Adipose tissue (tissue), 3 donors: ENCODE data around the gene CAMK2B. TPM values are rescaled to one million over a fixed set of nuclear protein-coding genes. Genes with fewer than 3 reads are reported as not detected.

Experiments used
- H3K27ac ChIP-seq: one replicate; pipeline ENCODE4 v1.5.1; 2013; ENCODE audit warnings: low read depth, low read length
- WGBS, 3 donors: extraction: QIAGEN DNeasy Blood & Tissue Kit; methylation state at CpG; one replicate each; pipeline ENCODE4 v1.1.7; 2013; 5-methylcytosine and 5-hydroxymethylcytosine counted together
- polyA plus RNA-seq, 3 donors: library from polyadenylated mRNA; stranded (reverse); fragments of 200-250 nt; gene quantifications; one replicate each; pipeline ENCODE4 v1.2.3, GENCODE V29; 2013
- donor health status: healthy with polysubstance abuse.
- donor health status: Bipolar disorder and iron deficiency.
- donor health status: healthy.

Gene CAMK2B
- polyA plus RNA-seq, 3 donors: 0.28 to 1.3 (median 0.56) TPM

DNA sequence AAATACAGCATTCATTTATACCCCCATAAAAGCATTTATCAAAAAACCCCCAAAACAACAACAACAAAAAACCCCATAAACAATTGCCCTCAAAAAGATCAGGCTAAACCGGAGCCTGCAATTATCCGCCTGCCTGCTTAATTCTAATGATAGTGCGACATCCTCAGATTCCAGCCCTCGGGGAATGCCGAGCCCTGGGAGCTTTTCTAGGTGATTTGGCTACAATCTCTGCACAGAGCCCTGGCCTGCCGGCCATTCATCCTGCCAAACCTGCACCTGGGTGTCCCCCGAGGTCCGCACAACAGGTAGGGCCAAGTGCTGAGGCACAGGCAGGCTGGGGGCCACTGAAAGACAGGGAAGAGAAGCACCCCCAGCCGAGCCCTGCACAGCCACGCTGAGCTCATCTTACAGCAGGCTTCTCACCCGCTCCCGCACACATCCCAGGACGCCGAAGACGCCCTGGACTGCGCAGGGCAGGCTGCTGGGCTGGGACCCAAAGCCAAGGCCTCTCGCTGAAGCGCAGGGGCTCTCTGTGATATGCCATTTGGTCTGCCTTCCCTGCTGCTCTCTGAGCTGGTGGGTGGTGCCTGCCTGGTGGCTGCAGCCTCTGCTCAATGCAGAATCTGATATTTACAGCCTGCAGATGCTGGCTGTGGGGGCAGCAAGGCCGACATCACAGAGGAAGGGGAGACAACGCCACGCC lies 57.5 kb downstream of the CAMK2B start:
- WGBS, 3 donors: 67 to 76% (median 75%) methylated on average over 21 of the region's 21 CpGs
- no peak overlapping the region for H3K27ac ChIP-seq

DNA sequence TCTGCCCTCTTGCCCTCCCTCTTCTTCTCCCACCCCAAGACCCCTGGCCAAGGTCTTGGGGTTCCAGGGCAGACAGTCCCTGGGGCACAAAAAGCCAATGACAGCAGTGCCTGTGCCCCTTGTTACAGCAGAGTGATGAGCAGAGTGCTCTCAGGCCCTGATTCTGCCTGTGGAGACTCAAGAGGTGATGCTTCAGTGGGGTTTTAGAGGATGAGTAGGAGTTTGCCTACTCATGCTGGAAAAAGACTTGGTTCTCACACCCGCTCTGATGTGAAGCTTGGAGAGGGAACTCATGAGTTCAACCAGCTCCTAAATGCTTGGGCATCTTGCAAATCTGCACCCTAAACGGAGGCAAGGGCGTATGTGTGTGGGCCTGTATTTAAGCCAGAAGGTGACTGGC lies 58.2 kb downstream of the CAMK2B start:
- WGBS, 3 donors: 93 to 98% (median 97%) methylated on average over 3 of the region's 3 CpGs
- H3K27ac ChIP-seq: no peak overlapping the region

- no peak overlapping the region for H3K27ac ChIP-seq
These were observed 58.9 kb downstream of the CAMK2B start for GRCh38 chr7:44266526-44266925.

GRCh38 chr7:44265728-44266127 lies 59.7 kb downstream of the CAMK2B start:
- 80 to 86% (median 81%) methylated on average over 8 of the region's 8 CpGs for WGBS, 3 donors
- no peak overlapping the region for H3K27ac ChIP-seq

More at GRCh38 chr7:44266526-44266925, 58.9 kb downstream of the CAMK2B start:
- WGBS, 3 donors: 89 to 93% (median 93%) methylated on average over 8 of the region's 8 CpGs

DNA sequence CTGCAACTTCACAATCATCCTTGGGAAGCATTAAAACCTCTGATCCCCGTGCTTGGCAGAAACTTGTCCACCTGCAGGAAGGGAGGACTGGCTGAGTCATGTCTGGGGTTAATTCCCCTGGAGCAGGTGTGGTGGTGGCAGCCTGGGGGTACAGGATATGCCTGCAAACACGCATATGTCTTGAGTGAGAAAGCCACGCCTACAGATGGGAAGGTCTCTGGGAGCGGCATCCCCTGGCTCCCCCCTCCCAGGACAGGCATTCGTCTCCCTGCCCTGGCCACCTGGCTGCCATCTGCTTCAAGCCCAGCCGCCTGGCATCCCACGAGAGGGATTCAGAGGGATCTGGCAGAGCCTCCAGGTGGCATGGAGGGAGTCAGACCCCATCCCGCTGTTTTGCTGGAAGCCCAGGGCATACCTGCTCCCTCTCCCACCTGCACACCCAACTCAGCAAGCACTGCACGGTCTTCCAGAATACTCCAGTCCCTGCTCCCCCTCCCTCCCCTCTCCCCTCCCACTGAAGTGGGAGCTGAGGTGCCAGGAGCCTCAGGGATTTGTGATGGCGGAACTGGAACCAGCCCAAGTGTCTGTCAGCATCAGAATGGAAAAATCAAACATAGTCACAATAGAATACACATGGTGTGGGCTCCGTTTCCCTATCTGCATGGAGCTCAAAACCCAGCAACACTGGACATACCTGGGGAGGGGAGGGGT lies 61.0 kb downstream of the CAMK2B start:
- H3K27ac ChIP-seq: no peak overlapping the region
- WGBS, 3 donors: 25 to 55% (median 47%) methylated on average over 11 of the region's 11 CpGs

DNA sequence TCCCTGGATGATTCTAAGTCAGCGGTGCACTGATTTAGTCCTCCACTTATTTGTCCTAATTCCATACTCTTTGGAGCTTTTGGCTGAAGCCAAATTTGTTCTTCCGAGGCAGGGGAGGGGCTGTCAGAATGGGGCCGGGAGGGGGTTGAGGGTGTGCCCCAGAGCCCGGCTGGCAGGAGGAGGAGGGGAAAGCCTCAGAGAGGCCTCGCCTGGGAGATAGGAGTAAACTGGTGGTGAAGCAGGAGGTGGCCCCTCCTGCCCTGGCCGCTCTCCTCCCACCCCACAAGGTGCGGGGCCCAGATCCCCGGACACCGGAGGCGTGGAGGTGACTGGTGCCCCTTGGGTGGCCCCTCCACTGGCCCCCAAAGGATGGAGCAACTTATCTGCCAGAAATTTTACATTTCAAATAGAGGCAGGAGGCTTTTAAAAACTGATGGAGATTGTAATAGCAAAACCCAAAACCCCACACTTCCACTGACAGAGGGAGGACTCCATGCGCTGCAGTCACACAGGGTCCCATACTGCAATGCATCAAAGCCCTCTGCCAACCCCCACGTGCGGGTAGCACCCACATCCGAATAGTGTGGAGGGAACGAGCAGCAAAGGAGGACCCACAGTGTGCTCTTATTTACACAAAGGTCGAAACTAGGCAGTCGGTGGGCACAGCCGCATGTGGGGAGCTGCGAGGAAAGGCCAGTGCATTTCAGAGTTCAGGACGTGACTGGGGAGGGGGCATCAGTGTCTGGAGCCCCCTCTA lies 61.9 kb downstream of the CAMK2B start:
- no peak overlapping the region for H3K27ac ChIP-seq
- 69 to 77% (median 73%) methylated on average over 20 of the region's 20 CpGs for WGBS, 3 donors

DNA sequence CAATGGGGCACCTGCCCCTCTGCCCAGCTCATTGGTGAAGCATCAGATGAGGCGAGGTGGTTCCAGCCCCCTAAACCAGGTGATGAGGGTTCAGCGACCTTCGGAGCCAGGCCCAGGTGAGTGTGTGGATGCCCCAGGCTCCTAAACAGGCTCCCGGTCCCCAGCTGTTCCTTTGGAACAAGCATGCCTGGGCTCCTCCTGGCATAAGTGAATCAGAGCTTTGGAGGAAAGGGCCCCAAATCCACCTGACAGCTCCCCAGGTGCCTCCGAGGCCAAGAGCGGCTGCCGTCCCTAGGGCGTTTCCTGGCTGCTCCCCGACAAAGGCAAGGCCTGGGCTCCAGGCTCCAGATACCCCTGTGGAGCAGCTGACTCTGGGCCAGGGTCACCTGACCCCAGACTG lies 63.4 kb downstream of the CAMK2B start:
- WGBS, 3 donors: 92 to 94% (median 93%) methylated on average over 9 of the region's 9 CpGs

GRCh38 chr7:44261240-44261639 lies 64.2 kb downstream of the CAMK2B start:
- WGBS, 3 donors: 77 to 78% (median 77%) methylated on average over 5 of the region's 5 CpGs
- no peak overlapping the region for H3K27ac ChIP-seq

More for the DNA sequence above, 63.4 kb downstream of the CAMK2B start:
- H3K27ac ChIP-seq: no peak overlapping the region

DNA sequence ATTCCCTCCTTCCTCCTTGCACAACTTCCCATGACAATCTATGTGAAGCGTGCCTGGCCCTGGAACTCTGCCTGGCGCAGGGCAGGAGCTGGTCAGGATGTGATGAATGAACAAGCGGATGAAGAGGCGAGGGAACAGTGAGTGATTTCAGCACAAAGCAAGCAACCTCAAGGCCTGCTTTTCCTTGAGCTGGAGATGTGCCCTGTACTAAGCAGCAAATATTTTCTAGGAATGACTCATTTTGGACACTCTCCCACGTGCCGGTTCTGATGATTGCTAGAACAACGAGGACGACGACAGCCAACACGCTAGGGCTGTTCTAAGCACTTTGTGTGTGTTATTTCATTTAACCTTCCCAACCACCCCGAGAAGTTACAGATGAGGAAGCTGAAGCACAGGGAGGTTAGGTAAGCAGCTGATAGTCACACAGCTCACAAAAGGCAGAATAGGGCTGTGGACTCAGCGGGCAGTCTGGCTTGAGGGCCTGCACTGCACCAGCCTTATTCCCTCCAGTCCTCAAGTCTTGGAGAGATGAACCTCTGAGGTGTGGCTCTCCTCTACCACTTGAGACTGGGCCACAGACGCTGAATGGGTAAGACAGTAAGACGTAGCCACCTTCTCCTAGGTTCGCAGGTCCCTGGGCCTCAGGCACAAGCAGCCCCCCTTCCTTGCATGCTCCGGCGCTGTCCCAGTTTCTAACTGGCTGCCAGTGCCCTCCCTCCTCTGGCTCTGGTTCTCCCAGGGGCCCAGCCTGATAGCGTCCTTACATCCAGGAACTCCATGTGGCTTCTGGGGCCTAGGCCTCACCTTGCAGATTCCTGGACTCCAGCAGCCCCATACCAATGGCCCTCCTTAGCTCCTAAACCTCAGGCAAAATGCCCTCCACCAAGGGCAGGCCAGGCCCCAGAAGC lies 65.6 kb downstream of the CAMK2B start:
- H3K27ac ChIP-seq: no peak overlapping the region
- WGBS, 3 donors: 63 to 79% (median 65%) methylated on average over 18 of the region's 18 CpGs

GRCh38 chr7:44258865-44259546 lies 66.4 kb downstream of the CAMK2B start:
- H3K27ac ChIP-seq: no peak overlapping the region
- WGBS, 3 donors: 83 to 90% (median 88%) methylated on average over 12 to 14 of the region's 14 CpGs

- no peak overlapping the region for H3K27ac ChIP-seq
- WGBS, 3 donors: 70 to 89% (median 77%) methylated on average over 4 of the region's 4 CpGs
These were observed 67.0 kb downstream of the CAMK2B start for GRCh38 chr7:44258423-44258760.

DNA sequence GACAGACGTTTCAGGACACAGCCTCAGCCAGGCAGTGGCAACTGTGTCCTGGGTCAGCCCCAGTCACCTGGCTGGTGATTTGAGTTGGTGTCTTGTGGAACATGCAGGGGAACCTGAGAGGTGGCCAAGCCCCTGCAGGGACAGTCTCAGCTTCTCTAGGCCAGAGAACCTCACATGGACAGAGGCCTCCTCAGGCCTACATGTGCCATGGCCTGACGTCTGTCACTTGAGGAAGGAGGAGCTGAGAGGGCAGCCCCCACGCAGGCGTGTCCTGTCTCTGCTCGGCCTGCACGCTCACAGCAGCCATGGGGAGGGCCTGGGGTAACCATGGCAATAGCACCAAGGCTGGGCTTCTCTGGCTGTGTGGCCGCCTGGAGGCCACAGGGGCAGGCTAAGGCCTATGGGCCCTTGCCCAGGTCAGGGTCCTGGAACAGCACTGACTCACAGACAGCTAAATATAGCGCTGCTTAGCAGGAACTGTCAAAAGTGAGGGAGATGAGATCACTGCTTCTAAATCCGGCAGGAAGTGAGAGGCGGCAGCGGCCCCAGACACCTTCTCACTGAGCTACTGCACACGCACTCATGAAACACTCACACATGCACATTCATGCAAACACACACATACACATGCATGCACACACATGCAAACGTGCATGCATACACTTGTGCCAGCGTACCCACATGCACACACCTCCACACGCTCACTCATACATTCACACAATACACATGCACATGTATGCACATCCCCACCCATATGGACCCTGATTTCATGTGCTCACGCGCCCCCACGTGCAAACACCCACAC lies 67.6 kb downstream of the CAMK2B start:
- H3K27ac ChIP-seq: no peak overlapping the region

GRCh38 chr7:44257213-44257612 lies 68.2 kb downstream of the CAMK2B start:
- WGBS, 3 donors: 92 to 99% (median 96%) methylated on average over 6 of the region's 6 CpGs
- no peak overlapping the region for H3K27ac ChIP-seq

More for the DNA sequence above, 67.6 kb downstream of the CAMK2B start:
- 30 to 58% (median 31%) methylated on average over 18 of the region's 18 CpGs for WGBS, 3 donors

DNA sequence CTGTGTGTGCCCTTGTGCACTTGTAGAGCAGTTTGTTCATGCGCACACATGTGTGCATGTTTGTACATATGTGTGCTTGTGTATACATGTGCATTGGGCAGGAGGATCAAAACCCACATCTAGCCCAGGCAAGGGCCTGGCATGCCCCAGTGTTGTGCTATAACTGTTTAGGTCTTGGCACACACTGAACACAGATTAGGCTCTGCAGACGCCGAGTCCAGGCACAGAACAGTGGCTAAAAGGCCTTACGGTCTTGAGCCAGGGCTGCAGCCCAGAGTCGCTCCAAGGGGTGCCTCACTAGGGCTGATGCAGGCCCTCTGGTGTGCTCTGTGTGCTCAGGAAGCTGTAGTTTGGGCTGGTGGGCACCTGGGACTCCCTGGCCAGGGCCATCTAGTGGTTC lies 68.9 kb downstream of the CAMK2B start:
- WGBS, 3 donors: 84 to 95% (median 92%) methylated on average over 5 of the region's 5 CpGs
- no peak overlapping the region for H3K27ac ChIP-seq

DNA sequence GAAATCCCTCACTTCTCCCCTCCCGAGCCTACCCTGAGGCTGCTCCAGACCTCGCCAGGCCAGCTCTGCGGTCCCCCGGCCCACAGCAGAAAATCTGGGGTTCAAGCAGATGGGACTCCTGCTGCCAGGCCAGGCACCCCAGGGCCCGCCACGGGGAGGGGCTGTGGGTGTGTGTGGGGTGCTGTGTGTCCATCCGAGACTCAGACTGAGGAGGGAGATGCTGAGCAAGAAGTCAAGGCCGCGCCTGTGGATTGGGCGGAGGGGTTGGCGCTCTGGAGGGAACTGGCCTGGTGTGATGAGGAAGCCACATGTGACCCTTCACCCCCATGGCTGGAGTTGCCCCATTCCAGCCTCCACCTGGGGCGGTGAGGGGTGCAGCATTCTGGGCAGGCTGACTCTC lies 73.5 kb downstream of the CAMK2B start:
- WGBS, 3 donors: 87 to 93% (median 91%) methylated on average over 12 of the region's 12 CpGs
- no peak overlapping the region for H3K27ac ChIP-seq

- no peak overlapping the region for H3K27ac ChIP-seq
- 83 to 95% (median 94%) methylated on average over 9 to 10 of the region's 10 CpGs for WGBS, 3 donors
These were observed 74.1 kb downstream of the CAMK2B start for GRCh38 chr7:44251269-44251668.

DNA sequence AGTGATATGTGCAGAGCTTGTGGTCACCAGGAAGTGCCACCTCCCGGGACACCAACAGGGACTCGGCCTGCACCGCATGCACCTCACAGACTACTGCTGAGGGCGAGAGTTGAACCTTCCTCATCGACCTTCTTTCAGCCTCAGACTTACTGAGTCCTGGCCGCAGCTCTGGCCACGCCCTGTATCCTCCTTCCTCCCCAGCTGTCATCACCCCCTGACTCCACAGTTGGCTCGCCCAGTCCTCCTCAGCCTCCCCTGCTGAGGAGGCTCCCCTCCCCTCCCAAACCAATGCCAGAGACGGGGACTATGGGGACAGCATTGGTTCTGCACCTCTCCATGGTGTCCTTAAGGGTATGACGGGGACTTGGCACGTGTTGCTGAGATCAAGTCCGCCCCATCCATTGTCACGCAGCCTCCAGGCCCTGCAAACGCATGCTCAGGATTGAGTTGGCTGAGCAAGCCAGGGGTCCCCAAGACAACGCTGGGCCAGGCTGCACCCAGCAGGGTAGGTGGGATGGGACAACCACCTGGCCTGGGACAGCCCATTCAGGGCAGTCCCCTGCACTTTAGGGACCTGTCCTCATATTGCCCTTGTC lies 75.7 kb downstream of the CAMK2B start:
- 83 to 84% (median 83%) methylated on average over 14 to 15 of the region's 15 CpGs for WGBS, 3 donors
- H3K27ac ChIP-seq: no peak overlapping the region
